Brain microvascular endothelial cell (primary cell): Measurements from ENCODE around the gene AFAP1L2.

Source experiments
- DNase-seq: peaks from one replicate; pipeline ENCODE4 v3.0.0-alpha.2; 2020
- H3K27ac ChIP-seq: fragments of 250-450 bp; sonication (Bioruptor Pico); 2 replicates; pipeline ENCODE4 v1.5.1; 2020; ENCODE audit warnings: mild to moderate bottlenecking, moderate library complexity
- H3K27me3 ChIP-seq: fragments of 250-450 bp; sonication (Bioruptor Pico); replicated peaks from 2 replicates; pipeline ENCODE4 v1.5.1; 2020; ENCODE audit warnings: mild to moderate bottlenecking
- H3K36me3 ChIP-seq: fragments of 250-450 bp; sonication (Bioruptor Pico); replicated peaks from 2 replicates; pipeline ENCODE4 v1.5.1; 2020; ENCODE audit warnings: mild to moderate bottlenecking
- H3K4me3 ChIP-seq: 2 replicates; pipeline ENCODE4 v1.5.1; 2011; ENCODE audit warnings: low read depth, mild to moderate bottlenecking, control low read depth, low read length, moderate library complexity
- in situ Hi-C: cut with HindIII; loops from 2 replicates; pipeline ENCODE4 v1.10.0; 2017; ENCODE audit warnings: low sequenced_read_pairs, low pct_ligation_motif_present
- TF ChIP-seq, protein P1 (sequence below): IDR thresholded peaks from 2 replicates; pipeline ENCODE4 v1.5.1; 2011; ENCODE audit warnings: low read depth, mild to moderate bottlenecking, moderate library complexity, low read length, control low read depth, inconsistent platforms; ENCODE audit errors: missing control alignments

AFAP1L2 gene

DNA sequence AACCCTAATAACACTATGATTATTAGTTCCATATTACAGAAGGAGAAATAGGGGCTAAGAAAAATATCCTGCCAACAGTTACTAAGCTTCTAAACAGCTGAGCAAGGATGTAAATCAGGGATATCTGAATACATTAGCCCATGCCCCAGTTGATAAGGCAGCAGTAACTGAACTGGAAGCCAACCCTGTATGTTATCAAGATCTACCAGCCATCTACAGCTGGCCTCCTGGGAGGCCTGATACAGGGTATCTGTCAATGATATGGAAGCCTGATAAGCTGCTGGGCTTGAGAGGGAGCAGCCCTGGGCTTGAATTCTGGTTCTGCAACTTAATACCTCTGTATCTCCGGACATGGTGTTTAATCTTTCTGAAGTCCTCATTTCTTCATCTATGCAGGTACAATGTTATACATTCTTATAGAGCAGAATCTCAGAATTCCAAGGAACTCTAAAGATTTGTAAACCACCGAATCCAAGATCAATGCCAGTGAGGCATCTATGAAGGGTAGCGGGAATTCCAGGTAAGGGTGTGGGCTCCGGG is 37.9 kb upstream of the AFAP1L2 start:
- no peak for DNase-seq
- TF ChIP-seq, protein P1, sequence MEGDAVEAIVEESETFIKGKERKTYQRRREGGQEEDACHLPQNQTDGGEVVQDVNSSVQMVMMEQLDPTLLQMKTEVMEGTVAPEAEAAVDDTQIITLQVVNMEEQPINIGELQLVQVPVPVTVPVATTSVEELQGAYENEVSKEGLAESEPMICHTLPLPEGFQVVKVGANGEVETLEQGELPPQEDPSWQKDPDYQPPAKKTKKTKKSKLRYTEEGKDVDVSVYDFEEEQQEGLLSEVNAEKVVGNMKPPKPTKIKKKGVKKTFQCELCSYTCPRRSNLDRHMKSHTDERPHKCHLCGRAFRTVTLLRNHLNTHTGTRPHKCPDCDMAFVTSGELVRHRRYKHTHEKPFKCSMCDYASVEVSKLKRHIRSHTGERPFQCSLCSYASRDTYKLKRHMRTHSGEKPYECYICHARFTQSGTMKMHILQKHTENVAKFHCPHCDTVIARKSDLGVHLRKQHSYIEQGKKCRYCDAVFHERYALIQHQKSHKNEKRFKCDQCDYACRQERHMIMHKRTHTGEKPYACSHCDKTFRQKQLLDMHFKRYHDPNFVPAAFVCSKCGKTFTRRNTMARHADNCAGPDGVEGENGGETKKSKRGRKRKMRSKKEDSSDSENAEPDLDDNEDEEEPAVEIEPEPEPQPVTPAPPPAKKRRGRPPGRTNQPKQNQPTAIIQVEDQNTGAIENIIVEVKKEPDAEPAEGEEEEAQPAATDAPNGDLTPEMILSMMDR, result no peak
- Histone ChIP-seq H3K36me3 (no peaks in the 10 kb centered on the region), H3K27ac (no peak overlapping the region), H3K27me3 (no peaks in the 10 kb centered on the region), H3K4me3 (no peak overlapping the region)
- in situ Hi-C loops, result no loop called here

DNA sequence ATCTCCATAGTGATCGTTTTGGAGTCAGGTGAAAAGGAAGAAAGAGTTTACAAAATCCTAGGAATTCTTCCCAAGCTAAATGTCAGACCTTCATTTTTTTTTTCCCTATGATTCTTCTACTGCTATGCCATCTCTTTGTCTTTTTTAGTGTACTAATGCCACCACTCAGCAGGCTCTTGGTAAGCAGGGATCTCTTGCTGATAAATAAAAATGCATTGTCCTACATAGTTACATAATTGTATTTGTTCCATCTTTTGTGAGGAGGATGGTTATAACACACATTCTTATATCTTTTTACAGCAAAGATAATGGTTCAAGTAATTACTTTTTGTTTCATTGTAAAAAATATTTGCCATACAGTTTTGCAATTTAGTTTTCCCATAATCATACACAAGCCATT is 36.8 kb upstream of the AFAP1L2 start:
- Histone ChIP-seq H3K27me3 (no peaks in the 10 kb centered on the region), H3K27ac (no peak overlapping the region), H3K36me3 (no peaks in the 10 kb centered on the region), H3K4me3 (no peak overlapping the region)
- DNase-seq, result no peak
- in situ Hi-C loops, result no loop called here
- TF ChIP-seq, protein P1, result no peak

DNA sequence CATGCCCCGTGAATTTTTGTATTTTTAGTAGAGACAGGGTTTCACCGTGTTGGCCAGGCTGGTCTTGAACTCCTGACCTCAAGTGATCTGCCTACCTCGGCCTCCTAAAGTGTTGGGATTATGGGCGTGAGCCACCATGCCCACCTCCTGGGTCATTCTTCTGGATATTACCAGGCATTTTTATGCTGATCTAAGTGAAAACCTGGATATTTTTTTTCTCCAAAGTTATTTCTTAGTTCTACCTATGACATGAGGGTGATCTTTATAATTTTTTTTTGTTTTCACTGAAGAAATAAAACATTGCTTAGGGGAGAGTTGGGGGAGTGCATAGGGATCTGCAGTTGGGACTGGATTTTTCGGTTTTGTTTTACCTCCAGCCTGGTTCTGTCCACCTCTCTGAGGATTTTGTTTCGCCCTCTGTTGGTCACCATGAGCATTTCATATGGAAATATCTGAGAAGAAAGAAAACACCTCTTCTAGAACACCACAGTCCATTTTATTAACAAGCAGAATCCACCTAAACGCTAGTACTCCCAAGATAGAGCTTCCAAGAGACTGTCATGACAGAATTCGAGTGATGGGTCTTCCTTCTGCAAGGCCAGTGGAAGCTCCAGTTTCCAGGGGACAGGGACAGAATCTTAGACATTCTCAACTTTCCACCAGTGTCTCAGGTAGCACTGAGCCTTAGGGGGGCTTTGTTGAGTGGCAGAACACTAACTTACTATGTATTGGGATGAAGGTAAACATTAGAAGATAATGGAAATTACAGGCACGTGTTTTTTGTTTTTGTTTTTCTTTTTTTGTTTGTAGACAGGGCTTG is 33.4 kb upstream of the AFAP1L2 start:
- TF ChIP-seq, protein P1, result peak; percentile 75
- Histone ChIP-seq H3K27me3 (no peaks in the 10 kb centered on the region), H3K27ac (no peak overlapping the region), H3K36me3 (no peaks in the 10 kb centered on the region), H3K4me3 (no peak overlapping the region)
- in situ Hi-C loops, result no loop called here
- DNase-seq, result no peak

DNA sequence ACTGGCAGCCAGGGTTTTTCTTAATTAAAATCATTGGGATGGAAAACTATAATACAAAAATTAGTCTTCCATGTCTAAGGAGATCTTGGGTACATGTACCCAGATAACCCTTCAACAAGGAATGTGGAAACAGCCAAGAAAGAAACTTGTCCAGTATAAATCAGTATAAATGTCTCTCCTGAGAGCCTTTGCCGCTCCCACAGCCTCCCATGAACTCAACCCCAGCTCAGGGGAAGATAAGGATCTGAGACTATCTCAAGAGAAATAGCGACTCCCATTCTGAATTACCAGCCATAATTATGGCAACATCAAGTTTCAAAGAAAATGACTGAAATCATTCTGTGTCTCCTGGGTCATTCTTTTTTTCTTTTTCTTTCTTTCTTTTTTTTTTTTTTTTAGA is 32.6 kb upstream of the AFAP1L2 start:
- TF ChIP-seq, protein P1, result no peak
- H3K4me3 ChIP-seq, result no peak overlapping the region
- no peaks in the 10 kb centered on the region for H3K36me3 ChIP-seq
- in situ Hi-C loops, result no loop called here
- H3K27ac ChIP-seq, result no peak overlapping the region
- no peaks in the 10 kb centered on the region for H3K27me3 ChIP-seq
- DNase-seq, result no peak

DNA sequence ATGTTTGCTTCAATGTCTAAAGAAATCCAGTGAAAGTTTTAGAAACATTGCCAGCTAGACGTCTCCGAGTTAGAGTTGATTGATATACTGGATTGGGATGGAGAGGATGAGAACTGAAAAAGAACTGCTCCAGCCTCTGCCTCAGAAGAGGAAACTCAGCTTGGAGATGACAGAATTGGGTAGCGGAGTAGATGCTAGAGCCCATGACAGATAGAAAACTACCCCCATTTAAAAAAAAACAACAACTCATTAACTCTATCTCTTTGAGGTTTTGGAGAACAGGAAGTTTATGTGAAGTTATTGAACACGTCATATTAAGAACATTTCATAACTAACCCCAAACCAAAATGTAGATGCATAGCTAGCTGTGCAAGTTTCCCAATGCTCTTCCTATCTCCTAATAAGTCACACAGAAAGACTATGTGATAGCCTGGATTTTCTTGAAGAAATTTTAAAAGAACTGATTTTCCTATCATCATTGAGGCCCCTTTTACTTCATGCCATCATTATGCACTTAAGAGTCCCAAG is 28.3 kb upstream of the AFAP1L2 start:
- DNase-seq, result no peak
- no peaks in the 10 kb centered on the region for H3K36me3 ChIP-seq
- in situ Hi-C loops, result no loop called here
- TF ChIP-seq, protein P1, result no peak
- H3K4me3 ChIP-seq, result no peak overlapping the region
- peaks cover 3% of the 10 kb centered on the region for H3K27me3 ChIP-seq
- no peak overlapping the region for H3K27ac ChIP-seq
